SHP77 (cell line): ENCODE measurements around the gene MDGA2.
A peak's percentile ranks its signal among the peaks of the same experiment; 100 is the strongest.

Experiments used
- DNase-seq, 2 experiments: peaks; one replicate each; lab custom pipeline; 2025; lab: John Stamatoyannopoulos, UW

The MDGA2 gene

DNA sequence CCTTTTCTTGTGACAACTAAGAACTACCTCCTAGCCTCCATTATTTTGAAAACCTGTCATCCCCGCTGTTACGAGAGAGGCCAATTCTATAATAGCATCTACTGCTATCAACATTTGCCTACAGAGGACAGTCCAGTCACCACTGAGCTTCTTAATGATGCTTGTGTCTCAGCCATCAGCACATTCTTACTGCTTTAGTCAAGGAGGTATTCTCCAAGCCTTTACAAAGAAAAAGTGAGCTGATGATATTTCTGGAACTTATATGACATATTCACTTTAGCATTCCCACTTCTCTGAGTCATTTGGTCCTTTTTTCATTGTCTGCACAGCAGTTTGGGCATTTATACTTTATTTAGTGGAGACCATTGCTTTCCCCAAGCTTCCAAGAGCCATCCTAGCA is 526.1 kb downstream of the MDGA2 start:
- no peak for DNase-seq

DNA sequence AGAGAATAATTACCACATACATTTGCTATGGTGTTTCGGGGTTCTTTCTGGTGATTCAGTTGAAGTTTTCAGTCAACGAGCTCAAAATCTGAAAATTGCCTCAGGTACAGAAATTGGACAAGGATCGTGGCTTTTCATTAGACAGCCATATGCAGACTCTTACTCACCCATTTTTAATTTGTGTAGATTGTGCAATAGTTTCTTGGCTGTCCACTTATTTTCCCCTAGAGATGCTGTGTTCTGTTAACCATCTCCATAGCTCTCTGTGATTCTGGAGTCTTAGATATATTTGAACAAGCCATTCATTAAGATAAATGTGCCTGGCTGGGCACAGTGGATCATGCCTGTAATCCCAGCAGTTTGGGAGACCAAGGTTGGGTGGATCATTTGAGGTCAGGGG is 526.7 kb downstream of the MDGA2 start:
- no peak for DNase-seq

DNA sequence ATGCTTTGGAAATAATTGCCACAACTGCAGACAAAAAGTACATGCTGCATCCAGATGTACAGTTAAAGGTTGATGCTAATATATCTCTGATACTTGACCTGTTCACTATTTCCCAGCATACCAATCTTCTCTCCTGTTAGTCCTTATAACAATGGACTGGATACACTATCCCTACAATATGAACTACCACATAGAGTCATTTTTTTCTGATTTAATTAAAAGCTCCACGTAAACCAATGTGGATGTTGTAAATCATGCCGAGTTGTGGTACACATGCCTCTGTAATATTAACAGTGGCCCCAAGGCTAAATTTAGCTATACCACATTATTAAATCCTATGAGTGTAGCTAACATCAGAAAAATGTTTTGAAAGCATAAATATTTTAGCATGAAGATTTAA is 554.8 kb downstream of the MDGA2 start:
- DNase-seq, result no peak

DNA sequence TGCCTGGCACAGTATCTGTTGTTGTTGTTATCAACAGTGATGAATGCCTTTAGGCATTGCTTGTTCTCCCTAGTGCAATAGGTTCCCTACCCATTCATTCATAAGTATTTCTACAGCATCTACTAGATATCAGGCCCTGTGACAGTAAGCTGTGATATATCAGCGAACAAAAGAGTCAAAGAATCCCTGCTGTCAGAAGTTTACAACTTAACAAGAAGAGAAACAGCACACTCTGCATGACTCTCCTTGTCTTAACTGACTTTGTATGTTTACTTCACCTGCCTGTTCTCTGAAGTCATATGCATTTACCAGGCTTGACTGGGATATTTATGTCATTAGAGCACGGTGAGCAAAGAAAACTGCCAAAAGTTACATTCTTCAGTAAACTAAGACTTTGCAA is 571.6 kb downstream of the MDGA2 start:
- DNase-seq, result no peak

DNA sequence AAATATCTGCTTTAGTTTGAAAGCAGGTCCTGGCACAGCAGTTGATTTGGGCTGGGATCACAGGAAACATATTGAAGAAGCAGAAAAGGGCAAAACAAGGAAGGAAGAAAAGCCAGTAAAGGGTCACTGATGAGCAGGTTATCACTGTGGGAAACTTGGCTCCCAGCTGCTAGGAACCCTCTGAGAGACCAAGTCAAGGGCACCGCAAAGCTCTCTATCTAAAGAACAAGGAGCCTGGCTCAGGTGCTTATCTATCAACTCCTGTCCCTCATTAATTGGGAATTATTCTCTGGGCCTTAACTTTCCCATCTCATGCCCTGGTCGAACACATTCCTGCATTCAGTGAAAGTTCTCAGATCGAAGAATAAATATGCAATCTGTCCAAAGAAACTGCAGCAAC is 572.9 kb downstream of the MDGA2 start:
- no peak for DNase-seq

DNA sequence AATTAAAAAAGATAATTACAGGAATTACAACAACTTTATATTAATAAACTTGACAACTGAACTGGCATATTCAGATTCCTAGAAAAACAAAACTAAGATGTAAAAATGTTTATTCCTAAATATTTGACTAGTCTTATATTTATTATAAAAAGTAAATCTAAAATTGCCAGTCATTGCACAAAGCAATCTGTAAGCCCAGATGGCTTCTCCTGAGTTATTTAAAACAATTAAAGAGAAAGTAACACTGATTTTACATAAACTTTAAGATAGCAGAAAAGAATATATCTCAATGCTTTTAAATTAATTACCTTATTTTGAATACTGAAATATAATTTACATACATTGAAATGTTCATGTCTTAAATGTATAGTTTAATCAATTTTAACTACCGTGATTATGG is 589.7 kb downstream of the MDGA2 start:
- DNase-seq, result no peak

DNA sequence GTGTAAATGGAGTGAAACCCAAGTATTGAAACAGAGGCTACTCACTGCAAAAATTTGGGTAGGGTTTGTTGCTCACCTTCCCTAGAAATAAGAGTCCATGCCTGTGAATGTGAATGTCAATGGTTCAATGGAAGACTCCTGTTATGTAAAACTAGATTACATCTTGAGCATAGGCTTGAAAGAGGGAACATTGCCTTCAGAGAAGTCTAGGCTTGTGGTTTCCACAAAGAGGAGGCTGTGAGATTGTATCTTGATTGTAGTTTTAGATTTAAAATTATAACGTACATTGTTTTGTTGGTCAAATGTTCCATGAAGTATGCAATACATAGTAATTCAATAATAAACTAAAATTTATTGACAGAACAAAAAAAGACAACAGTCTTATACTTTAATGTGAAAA is 610.1 kb downstream of the MDGA2 start:
- no peak for DNase-seq

DNA sequence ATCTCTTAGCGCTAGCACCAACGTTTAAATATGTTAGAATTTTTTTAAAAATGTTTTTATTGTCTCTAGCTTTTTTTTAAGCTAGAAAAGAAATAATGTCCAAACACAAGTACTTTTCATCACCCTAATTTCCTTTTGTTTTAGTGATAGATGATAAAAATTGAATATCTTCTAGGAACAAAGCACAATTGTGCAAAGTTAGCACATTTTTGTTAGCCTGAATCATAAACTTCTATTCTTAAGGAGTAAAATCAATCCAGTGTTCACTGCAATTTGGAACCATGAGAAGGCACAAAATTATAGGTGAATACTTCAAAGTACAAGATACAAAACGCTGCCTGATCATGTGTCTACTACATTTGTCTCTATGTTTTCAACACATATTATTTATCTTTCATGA is 615.4 kb downstream of the MDGA2 start:
- DNase-seq, result no peak

DNA sequence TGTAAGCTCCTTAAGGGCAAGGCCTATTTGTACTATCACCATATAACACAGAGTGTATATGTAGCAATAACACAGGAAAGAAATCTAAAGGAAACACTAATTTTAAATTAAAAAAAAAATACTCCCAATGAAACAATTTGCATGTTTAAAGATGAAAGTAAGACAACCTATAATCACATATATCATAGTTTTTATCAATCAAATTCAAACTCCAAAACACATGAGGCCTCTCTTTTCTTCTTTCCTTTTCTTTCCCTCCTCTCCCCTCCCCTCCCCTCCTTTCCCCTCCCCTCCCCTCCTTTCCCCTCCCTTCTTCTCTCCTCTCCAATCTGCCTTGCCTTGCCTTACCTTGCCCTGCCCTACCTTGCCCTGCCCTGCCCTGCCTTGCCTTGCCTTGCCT is 618.0 kb downstream of the MDGA2 start:
- DNase-seq, result no peak

DNA sequence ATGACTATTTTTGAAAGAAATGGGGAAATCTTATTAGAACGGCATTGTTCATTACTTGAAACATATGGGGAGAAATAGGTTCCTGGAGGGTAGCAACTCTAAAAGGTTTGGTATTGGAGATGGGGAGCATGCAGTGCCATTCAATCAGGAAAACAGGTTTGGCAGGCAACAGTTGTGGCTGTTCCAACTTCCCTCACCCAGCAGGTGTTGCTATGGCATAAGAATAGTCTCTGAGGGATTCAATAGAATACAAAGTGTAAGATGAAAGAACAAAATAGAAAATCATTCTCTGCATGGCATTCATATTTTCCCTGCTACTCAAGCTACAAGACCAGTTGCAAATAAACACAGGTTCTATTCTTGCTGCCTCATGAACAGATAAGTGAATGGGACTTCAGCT is 630.6 kb downstream of the MDGA2 start:
- DNase-seq, result peak; percentile 10 to 14

DNA sequence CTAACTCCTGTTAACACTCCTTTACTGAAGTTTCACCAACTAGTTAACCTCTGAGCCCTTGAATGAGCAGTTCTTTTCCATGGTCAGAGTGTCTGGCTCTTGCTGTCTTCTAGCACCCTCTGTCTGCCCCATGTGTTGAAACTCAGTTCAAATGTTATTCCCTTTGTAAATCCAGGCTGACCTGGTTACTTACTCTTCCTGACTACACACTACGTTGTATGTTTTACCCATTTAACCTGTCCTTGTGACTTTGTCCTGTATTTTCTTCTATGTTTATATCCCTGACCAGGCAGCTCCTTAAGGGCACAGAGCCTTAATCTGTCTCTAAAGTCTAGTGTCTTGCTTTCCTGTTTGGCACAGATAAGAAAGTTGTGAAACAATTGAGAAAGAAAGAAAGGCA is 634.9 kb downstream of the MDGA2 start:
- peak; percentile 28 to 36 for DNase-seq

DNA sequence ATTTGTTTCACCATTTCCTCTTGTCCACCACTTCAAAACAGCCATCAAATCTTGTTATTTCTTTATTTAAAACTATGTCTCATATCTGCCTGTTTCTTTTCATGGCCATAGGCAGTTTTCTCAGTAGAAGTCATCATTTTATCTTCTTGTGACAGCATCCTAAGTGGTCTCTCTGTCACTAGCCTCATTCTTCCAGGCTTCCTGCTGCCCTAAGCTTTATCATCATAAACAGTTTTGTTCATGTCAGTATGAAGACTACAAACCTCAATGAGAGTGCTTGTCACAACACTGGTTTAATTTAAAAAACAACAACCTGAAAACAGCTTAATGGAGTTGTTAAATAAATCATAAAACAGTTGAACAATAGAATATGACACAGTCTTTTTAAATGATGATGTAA is 636.1 kb downstream of the MDGA2 start:
- no peak for DNase-seq

DNA sequence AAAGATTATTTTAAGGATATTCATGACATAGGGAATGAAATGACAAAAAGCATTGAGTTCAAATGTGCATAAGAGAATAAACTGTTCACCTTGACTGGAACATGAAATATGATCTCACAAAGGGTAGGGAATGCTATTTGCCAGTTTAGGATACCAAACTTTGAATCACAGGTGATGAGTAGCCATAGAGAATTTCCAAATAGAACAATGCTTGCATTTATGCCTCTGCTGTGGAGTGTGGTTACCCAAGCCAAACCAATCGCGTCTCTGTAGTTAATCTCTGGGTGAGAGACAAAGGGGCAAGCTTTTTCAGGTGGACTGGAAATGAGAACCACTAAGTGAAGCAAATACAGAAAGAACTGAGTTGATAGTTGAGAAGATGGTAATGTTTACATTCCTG is 652.7 kb downstream of the MDGA2 start:
- DNase-seq, result no peak

DNA sequence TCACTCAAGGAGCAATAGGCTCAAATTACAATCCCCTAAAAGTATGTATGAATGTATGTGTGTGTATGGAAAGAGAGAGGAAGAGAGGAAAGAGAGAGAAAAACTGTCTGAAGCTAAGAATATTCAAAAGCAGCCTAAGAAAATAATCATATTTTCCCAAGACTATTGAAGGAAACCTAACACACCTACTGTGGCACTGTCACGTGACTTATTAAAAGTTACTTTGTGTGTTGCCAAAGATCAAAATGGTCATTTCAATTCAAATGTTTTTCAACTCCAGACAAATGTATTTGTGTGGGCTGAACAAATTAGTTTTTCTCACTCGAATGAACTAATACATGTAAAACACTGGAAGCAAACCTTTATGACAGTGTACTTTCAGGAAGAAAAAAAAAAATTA is 654.9 kb downstream of the MDGA2 start:
- DNase-seq, result no peak

DNA sequence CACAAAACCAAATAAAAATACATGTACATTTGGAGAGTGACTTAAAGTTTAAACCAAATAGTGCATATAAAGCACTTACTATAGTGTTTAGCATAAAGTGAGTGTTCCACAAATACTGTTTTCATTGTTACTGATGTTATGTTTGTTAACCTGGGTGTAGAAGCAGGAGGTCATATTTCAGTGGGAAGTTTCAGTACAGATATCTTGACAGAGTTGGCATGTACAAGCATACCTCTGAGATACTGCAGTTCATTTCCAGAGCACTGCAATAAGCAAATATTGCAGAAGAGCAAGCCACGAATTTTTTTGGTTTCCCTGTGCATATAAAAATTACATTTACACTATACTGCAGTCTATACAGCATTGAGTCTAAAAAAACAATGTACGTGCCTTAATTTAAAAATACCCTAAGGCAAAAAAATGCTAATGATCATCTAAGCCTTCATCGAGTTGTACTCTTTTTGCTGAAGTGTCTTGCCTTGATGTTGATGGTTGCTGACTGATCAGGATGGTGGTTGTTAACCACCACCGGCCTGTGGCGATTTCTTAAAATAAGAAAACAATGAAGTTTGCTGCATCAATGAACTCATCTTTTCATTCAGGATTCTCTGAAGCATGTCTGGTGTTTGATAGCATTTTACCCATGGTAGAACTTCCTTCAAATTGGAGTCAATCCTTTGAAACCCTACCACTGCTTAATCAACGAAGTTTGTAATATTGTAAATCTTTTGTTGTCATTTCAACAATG is 662.7 kb downstream of the MDGA2 start:
- no peak for DNase-seq

DNA sequence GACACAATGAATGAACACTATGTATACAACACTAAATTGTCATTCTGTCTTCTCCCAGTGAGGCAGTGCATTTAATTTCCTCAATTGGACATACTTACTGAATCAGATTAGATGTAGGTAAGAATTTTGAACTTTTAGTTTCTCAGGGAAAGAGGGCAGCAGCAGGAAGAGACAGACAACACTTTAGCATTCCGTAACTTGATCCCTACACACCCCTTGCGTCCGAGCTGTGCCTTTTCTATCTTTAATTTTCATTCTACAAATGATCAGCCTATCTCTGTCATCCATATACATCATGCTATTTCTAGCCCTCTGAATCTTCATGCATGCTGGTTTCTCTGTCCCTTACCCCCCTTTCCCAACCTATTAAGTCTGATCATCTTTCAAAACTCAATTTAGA is 665.8 kb downstream of the MDGA2 start:
- no peak for DNase-seq

DNA sequence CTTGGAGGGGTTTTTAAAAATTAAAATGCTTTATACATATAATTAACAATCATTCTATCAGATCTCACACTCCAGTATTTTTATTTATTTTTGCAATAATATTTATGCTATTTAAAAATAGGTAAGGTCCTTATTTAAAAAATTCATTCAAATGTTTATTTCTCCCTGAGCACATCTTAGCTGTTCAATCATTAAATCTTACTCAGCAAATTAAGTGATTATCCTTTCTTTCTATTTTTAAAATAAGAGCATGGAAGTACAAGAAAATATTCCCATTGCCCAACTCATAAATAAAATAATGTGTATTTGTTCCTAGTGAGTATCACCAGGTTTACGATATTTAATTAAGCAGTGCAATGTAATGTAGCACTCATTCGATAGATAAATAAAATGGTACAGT is 666.7 kb downstream of the MDGA2 start:
- DNase-seq, result no peak

DNA sequence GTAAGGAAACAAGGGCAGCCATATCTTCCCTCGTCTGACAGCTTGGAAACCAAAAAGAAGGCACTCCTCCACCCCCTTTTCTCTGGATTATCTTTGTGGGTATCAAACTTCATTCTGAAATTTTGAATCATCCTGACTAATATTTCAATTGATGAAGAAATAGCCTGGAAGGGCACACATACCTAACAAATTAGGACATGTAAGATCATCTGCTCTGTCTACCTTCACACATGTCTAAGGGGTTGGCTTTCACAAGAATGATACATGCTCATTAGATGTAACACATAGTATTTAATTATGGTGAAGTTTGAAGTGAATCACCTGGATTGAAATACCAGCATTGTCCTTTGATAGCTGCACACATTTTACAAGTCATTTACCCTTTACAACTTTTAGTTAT is 675.7 kb downstream of the MDGA2 start:
- no peak for DNase-seq

DNA sequence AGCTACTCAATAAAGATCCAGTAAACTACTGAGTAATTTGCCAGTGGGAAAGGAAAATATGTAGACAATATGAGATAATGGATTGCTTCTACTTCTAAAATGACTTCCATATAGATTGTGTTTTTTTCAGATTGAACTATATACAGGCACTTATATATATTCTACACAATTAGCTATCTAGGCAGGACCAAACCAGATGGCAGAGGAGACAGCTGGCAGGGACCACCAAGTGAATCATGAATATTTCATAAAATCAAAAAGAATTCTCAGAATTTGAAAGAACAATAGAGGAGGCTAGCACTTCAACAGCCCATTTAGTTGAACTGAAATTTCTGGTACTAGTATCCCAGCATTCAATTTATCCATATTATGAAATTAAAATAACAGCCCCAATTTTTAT is 685.8 kb downstream of the MDGA2 start:
- DNase-seq, result no peak

DNA sequence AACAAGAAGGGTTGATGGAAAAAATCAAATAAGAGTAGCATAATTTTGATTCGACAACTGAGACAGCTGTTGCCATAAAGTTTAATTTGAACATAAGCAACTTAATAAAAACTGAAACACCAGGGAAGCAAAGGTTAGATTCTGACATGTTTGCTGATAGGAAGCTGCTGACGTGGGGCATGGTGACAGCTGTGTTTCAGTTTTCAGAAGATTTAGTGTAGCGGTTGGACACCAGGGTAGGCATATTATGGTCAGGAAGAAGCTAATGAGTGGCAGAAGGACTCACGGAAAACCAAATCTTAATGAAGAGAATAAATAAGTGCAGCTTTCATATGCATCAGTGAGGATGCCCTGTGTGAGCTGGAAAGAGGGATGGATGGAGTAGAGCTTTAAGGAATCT is 687.1 kb downstream of the MDGA2 start:
- DNase-seq, result no peak

DNA sequence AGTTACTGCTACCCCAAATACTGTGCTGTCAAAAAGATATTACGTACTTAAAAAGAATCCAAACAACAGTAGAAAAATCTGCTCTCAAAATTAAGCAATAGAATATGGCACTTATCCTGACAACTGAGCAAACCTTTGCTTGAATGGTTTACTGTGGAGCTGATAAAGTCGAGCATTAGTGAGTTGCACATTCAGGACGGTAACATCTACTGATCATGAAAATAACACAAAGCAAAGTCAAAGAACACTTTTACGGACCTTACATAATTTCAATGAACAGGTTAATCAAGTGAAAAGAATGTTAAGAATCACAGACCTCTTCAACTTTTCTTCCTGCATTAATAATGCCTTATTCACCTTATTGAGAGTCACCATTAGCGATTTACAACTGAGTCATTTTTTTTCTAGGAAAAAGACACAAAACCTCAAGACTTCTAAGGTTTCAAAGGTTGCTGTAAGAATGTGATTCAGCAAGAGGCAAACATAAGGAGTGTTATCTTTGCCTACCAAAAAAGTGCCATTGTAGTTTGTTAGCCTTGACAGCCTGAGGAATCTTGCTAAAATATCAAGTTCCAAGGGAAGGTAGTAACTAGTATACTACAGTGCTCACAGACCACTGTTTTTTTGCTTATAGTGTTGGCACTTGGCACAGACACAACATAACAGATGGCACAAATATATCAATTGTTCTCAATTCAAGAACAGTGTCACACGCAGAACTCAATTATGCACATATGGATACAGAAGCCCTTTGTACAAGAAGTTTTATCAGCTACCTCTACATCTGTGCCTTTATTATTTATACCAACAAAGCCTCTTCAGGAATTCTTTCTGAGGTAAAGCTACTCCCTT is 689.6 kb downstream of the MDGA2 start:
- no peak for DNase-seq

DNA sequence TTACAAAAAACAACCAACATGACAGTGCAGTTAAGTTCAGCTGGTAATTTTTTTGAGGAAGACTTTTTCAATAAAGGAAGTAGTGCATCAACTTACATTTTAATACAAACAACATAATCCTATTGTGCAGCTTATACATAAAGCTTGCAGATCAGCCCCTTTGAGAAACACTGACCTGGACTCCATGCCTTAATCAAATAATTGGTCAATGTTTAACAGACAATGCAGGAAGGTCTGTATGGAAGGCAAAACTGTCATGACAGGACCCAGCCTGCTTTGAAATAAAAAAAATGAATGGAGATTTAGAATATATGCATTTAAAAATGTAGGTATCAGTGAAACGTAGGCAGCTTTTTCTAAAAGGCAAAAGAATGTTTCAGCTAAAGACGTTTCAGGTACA is 702.1 kb downstream of the MDGA2 start:
- no peak for DNase-seq

DNA sequence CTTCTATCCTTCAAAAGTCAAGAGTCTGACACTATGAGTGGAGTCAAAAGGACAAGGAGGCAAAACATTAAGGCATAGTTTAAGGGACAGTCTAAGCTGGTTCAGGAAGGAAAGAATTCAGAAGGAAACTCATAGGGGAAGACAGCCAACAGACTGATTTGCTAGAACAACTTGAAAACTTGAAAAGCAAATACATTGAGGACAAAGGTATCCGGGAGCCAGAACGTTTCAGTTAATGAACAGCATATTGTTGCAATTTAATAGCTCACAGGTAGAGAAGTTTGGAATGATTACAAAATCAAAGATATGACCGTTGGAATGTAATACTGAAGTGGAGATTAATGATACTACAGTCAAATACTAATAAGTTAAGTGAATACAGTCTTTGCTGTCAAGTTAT is 711.0 kb downstream of the MDGA2 start:
- DNase-seq, result no peak

DNA sequence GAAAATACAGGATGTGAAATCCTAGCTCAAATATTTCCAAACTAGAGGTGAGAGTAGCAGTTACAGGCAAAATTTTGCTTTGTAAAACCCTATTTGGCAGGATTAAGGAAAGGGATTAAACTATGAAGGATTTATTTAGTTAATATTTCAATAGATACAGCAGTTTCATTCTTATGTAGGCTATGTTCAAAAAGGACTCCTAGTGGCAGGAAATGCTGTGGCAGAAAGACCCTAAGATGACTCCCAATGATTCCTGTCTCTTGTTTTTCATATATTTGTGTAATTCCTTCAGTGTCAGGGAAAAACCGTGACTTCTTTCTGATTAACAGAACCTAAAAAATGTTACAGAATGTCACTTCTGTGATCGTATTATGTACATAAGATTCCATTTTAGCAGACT is 724.3 kb downstream of the MDGA2 start:
- no peak for DNase-seq
